Common myeloid progenitor, CD34-positive (primary cell): ENCODE results near the gene TBPL1.

Source experiments
- CTCF ChIA-PET: fragments of 350-600 bp; sonication (Branson Sonifier 250); formaldehyde crosslinking; loops from one replicate; lab custom pipeline; 2021; ENCODE audit warnings: antibody characterized with exemption; lab: Charles Lee
- POLR2A ChIA-PET: fragments of 350-600 bp; sonication (Branson Sonifier 250); formaldehyde crosslinking; loops from one replicate; lab custom pipeline; 2021; ENCODE audit warnings: antibody characterized with exemption; lab: Charles Lee
- DNase-seq, 3 donors: peaks; one replicate each; pipeline versions ENCODE4 v3.0.0 to v3.0.0-alpha.2; 2013
- H3K27ac ChIP-seq, 2 experiments: 1 replicate in 1 of 2; 2 replicates in 1 of 2; pipeline ENCODE4 v1.7.0; 2013; ENCODE audit warnings: inconsistent platforms in 2 of 2, low read length in 2 of 2, mild to moderate bottlenecking in 2 of 2, low read depth in 1 of 2, moderate library complexity in 1 of 2; ENCODE audit not compliant: severe bottlenecking in 2 of 2, insufficient read depth in 1 of 2, poor library complexity in 1 of 2
- H3K27me3 ChIP-seq, 5 experiments: replicated peaks in 2 of 5; 1 replicate in 3 of 5; 2 replicates in 2 of 5; pipeline versions ENCODE4 v1.6.1 to v1.7.0; 2013; ENCODE audit warnings: low read length in 4 of 5, mild to moderate bottlenecking in 2 of 5, moderate library complexity in 2 of 5, inconsistent platforms in 1 of 5; ENCODE audit not compliant: insufficient read depth in 5 of 5, control insufficient read depth in 4 of 5
- H3K36me3 ChIP-seq, 4 experiments: 1 replicate in 2 of 4; 2 replicates in 2 of 4; pipeline versions ENCODE4 v1.6.1 to v1.7.0; 2013; ENCODE audit warnings: low read length in 3 of 4, control low read depth in 1 of 4, mild to moderate bottlenecking in 1 of 4; ENCODE audit not compliant: control insufficient read depth in 4 of 4, insufficient read depth in 4 of 4
- H3K4me1 ChIP-seq, 4 experiments: 1 replicate in 3 of 4; 2 replicates in 1 of 4; pipeline versions ENCODE4 v1.6.1 to v1.7.1; 2013; ENCODE audit warnings: low read length in 3 of 4, mild to moderate bottlenecking in 3 of 4, control low read depth in 1 of 4, inconsistent platforms in 1 of 4, moderate library complexity in 1 of 4; ENCODE audit not compliant: control insufficient read depth in 4 of 4, insufficient read depth in 4 of 4; ENCODE audit errors: control extremely low read depth in 1 of 4
- H3K4me3 ChIP-seq, 7 experiments: 1 replicate in 4 of 7; 2 replicates in 3 of 7; pipeline versions ENCODE4 v1.5.1 to v1.7.0; 2013; ENCODE audit warnings: mild to moderate bottlenecking in 7 of 7, low read length in 6 of 7, moderate library complexity in 6 of 7, inconsistent platforms in 2 of 7, low read depth in 2 of 7, control low read depth in 1 of 7; ENCODE audit not compliant: insufficient read depth in 4 of 7, control insufficient read depth in 1 of 7; ENCODE audit errors: extremely low read depth in 1 of 7
- H3K9me3 ChIP-seq, 5 experiments: 1 replicate in 4 of 5; 2 replicates in 1 of 5; pipeline versions ENCODE4 v1.6.1 to v1.7.1; 2013; ENCODE audit warnings: low read length in 4 of 5, mild to moderate bottlenecking in 2 of 5, inconsistent platforms in 1 of 5, low read depth in 1 of 5, moderate library complexity in 1 of 5; ENCODE audit not compliant: control insufficient read depth in 4 of 5, insufficient read depth in 2 of 5; ENCODE audit errors: control extremely low read depth in 1 of 5
- WGBS: methylation state at CpG from one replicate; pipeline ENCODE4 v1.1.5; 2013; ENCODE audit not compliant: insufficient coverage; 5-methylcytosine and 5-hydroxymethylcytosine counted together

TBPL1 gene

DNA sequence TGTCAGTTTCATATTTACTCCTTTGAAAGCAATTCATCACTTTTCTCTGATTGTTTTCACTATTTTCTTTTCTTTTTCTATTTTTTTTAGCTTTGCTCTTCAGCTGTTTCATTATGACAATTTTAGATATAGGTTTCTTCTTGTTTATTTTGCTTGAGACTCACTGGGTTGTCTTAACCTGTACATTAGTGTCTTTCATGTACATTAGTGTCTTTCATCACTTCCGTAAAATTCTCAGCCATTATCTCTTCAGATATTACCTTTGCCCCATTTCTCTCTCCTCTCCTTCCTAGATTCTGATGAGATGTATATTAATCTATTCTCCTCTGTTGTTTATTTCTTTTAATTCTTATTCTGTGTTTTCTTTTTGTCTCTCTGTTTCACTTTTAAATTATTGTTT, 14.5 kb upstream of the TBPL1 start:
- peaks cover 0 to 2% (median 0%) of the 10 kb centered on the region in 5 experiments for H3K27me3 ChIP-seq
- no CpG with 5 or more reads among the region's 1 CpG for WGBS
- no peaks in the 10 kb centered on the region for H3K4me1 ChIP-seq
- H3K27ac ChIP-seq = no peak overlapping the region
- no peak for DNase-seq
- ChIA-PET CTCF (interaction anchor here (1.7 to 1.8 kb wide), 2 partner anchors 8 to 15 kb away, joined by 3 to 6 read pairs; no protein-coding TSS in a partner anchor), POLR2A (no interaction called here)
- H3K4me3 ChIP-seq = no peak overlapping the region
- H3K9me3 ChIP-seq = peaks cover 0 to 3% (median 0%) of the 10 kb centered on the region in 5 experiments
- H3K36me3 ChIP-seq = no peaks in the 10 kb centered on the region

DNA sequence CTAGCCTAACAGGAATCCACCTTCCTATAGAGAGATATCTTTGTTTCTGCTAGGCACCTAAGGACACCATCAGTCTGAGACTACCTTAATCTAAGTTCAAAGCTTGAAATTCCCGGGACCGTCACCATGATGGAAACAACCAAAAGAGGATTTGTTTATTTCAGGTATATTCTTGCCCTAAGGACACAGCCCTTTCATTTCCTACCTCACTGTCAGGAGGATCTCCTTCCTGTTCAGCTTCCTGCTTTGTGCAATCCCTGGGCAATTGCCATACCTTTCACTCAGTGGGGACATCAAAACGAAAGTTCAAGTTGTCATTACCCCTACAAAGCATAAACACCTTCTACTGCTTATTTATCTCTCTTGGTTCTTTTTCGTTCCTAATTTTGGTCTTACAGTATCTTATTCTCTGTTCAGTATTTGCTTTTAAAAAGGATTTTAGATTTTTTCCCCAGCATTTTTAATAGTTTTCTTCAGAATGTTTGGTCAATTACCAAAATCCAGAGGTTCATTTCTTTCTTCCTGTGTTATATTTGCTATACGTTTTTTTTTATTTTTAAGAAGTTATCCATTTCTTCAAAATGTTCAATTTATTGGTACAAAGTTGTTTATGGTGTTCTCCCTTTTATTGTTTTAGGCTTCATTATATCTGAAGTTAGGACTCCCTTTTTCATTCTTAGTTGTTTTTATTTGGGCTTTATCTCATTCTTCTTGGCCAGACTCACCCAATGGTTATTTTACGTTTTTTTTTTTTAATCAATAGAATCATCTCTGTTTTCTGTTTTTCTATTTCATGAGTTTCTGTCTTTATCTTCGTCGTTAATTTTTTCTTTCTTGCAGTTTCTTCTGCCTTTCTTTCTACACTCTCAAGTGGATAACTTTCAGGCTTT, 13.0 kb upstream of the TBPL1 start:
- Histone ChIP-seq H3K4me1 (no peaks in the 10 kb centered on the region), H3K4me3 (no peak overlapping the region), H3K9me3 (peaks cover 0 to 3% (median 0%) of the 10 kb centered on the region in 5 experiments), H3K27ac (no peak overlapping the region), H3K27me3 (peaks cover 0 to 2% (median 0%) of the 10 kb centered on the region in 5 experiments), H3K36me3 (no peaks in the 10 kb centered on the region)
- DNase-seq = no peak
- CTCF ChIA-PET = interaction anchor here (1.0 kb wide), 1 partner anchor 18 kb away, joined by 3 read pairs; no protein-coding TSS in a partner anchor
- 91% methylated on average over 6 of the region's 8 CpGs for WGBS
- POLR2A ChIA-PET = no interaction called here

- Histone ChIP-seq H3K4me3 (no peak overlapping the region), H3K4me1 (no peaks in the 10 kb centered on the region), H3K36me3 (no peaks in the 10 kb centered on the region), H3K9me3 (no peaks in the 10 kb centered on the region), H3K27me3 (peaks cover 0 to 2% (median 0%) of the 10 kb centered on the region in 5 experiments), H3K27ac (no peak overlapping the region)
- WGBS = 80% methylated on average over 2 of the region's 3 CpGs
- CTCF ChIA-PET = interaction anchor here (0.9 to 2.7 kb wide), 5 partner anchors 13 to 46 kb away, joined by 3 to 11 read pairs (median 3); no protein-coding TSS in a partner anchor
- POLR2A ChIA-PET = no interaction called here
- no peak for DNase-seq
Observed at GRCh38 chr6:133945158-133945557, 7.9 kb upstream of the TBPL1 start.

- WGBS = no CpG with 5 or more reads among the region's 1 CpG
- no peaks in the 10 kb centered on the region for H3K36me3 ChIP-seq
- H3K9me3 ChIP-seq = no peaks in the 10 kb centered on the region
- no peak overlapping the region for H3K4me3 ChIP-seq
- peaks cover 0 to 2% (median 0%) of the 10 kb centered on the region in 5 experiments for H3K27me3 ChIP-seq
- ChIA-PET CTCF (interaction anchor here (0.8 to 3.8 kb wide), 3 partner anchors 9 to 150 kb away, joined by 3 to 18 read pairs (median 3); no protein-coding TSS in a partner anchor), POLR2A (no interaction called here)
- no peak overlapping the region for H3K27ac ChIP-seq
- DNase-seq = no peak
- peaks cover 4 to 10% (median 9%) of the 10 kb centered on the region in 4 experiments for H3K4me1 ChIP-seq
Observed at GRCh38 chr6:133947302-133947900, 5.6 kb upstream of the TBPL1 start.

- CTCF ChIA-PET = interaction anchor here (1.2 to 3.8 kb wide), 2 partner anchors 22 to 26 kb away, joined by 3 to 18 read pairs; no protein-coding TSS in a partner anchor
- Histone ChIP-seq H3K9me3 (no peaks in the 10 kb centered on the region), H3K4me3 (no peak overlapping the region), H3K4me1 (peaks cover 4 to 11% (median 10%) of the 10 kb centered on the region in 4 experiments), H3K27me3 (peaks cover 0 to 2% (median 0%) of the 10 kb centered on the region in 5 experiments), H3K27ac (no peak overlapping the region), H3K36me3 (no peaks in the 10 kb centered on the region)
- POLR2A ChIA-PET = no interaction called here
- no peak for DNase-seq
- 80% methylated on average over 1 of the region's 2 CpGs for WGBS
Observed at GRCh38 chr6:133948472-133948871, 4.6 kb upstream of the TBPL1 start.

- H3K27me3 ChIP-seq = peaks cover 0 to 2% (median 0%) of the 10 kb centered on the region in 5 experiments
- no peak for DNase-seq
- WGBS = 100% methylated on average over 4 of the region's 4 CpGs
- H3K4me1 ChIP-seq = peaks cover 12 to 25% (median 19%) of the 10 kb centered on the region in 4 experiments
- CTCF ChIA-PET = interaction anchor here (0.8 to 2.1 kb wide), 6 partner anchors 14 to 146 kb away, joined by 3 to 6 read pairs (median 4); no protein-coding TSS in a partner anchor
- no peak overlapping the region for H3K27ac ChIP-seq
- H3K36me3 ChIP-seq = no peaks in the 10 kb centered on the region
- H3K4me3 ChIP-seq = peak overlapping the region in 6 of 7 experiments; percentile 81 to 96 (median 90)
- POLR2A ChIA-PET = no interaction called here
- H3K9me3 ChIP-seq = no peaks in the 10 kb centered on the region
Observed at GRCh38 chr6:133951227-133951626, 1.8 kb upstream of the TBPL1 start.
